Omental fat pad (tissue), 4 donors: Measurements from ENCODE around the gene FANCC. TPM values are rescaled to one million over a fixed set of nuclear protein-coding genes. Genes with fewer than 3 reads are reported as not detected.

Source experiments
- ATAC-seq: fragments of 150-250 bp; one replicate; pipeline ENCODE4 v1.9.1; 2016; ENCODE audit warnings: mild to moderate bottlenecking, moderate library complexity; ENCODE audit not compliant: low FRiP score
- DNase-seq: peaks from one replicate; pipeline ENCODE4 v3.0.0-alpha.2; 2019; ENCODE audit warnings: low spot score
- total RNA-seq, 4 donors: library from RNA; depleted of rRNA; stranded (reverse); fragments of >200 nt; gene quantifications; one replicate each; pipeline ENCODE4 v1.1.0, GENCODE V29; 2016
- TF ChIP-seq, protein P1 (sequence below), 3 donors: fragments of 450-650 bp; IDR thresholded peaks; one replicate each; pipeline ENCODE4 v1.5.1; 2016 to 2017; ENCODE audit warnings: antibody characterized with exemption in 3 of 3, mild to moderate bottlenecking in 3 of 3, moderate library complexity in 2 of 3

Gene FANCC
- total RNA-seq, 4 donors from 2014 or later, result 4.6 to 6.8 (median 6.1) TPM

DNA sequence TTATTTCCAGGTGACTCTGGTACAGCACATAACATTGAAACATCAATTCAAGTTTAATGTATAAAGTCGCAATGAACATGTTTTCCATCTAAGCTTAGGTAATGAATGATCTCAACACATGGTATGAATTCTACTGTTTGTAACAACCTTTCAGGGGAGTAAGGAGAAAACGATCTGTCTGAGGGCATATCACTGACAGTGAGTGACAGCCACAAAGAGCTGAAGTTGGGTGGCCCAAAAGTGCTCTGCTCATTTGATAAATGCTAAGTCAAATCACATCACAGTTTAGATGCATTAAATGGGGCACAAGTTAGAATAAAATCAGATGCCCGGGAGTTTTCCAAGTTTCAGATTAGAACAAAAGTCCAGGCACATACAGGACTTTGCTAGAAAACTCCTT lies 1.2 kb downstream of the FANCC start:
- DNase-seq (no peak), ATAC-seq (no peak)
- TF ChIP-seq, protein P1, sequence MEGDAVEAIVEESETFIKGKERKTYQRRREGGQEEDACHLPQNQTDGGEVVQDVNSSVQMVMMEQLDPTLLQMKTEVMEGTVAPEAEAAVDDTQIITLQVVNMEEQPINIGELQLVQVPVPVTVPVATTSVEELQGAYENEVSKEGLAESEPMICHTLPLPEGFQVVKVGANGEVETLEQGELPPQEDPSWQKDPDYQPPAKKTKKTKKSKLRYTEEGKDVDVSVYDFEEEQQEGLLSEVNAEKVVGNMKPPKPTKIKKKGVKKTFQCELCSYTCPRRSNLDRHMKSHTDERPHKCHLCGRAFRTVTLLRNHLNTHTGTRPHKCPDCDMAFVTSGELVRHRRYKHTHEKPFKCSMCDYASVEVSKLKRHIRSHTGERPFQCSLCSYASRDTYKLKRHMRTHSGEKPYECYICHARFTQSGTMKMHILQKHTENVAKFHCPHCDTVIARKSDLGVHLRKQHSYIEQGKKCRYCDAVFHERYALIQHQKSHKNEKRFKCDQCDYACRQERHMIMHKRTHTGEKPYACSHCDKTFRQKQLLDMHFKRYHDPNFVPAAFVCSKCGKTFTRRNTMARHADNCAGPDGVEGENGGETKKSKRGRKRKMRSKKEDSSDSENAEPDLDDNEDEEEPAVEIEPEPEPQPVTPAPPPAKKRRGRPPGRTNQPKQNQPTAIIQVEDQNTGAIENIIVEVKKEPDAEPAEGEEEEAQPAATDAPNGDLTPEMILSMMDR (IDR thresholded peaks at IDR 0.05), result no peak

DNA sequence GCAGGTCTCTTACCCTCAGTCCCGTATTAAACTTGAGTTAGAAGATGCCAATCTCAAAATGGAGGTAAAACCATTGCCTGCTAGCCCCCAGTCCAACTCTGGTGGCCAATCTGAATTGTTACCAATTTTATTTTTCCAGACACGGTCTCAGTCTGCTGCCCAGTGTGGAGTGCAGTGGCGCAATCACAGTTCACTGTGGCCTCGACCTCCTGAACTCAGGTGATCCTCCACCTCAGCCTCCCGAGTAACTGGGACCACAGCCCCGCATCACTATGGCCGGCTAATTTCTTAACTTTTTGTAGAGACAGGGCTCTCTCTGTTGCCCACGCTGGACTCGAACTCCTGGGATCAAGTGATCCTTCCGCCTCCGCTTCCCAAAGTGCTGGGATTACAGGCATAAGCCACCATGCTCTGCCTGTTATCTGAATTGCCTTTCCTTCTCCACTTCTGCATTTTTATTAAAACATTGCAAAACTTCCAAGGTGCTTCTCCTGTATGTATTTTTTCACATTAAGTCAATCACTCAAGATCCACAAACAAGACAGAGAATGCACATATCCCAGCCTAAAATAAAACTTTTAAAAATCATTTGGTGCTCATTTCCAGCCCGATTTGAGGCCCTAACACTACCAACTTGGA lies 2.3 kb downstream of the FANCC start:
- no peak for ATAC-seq

DNA sequence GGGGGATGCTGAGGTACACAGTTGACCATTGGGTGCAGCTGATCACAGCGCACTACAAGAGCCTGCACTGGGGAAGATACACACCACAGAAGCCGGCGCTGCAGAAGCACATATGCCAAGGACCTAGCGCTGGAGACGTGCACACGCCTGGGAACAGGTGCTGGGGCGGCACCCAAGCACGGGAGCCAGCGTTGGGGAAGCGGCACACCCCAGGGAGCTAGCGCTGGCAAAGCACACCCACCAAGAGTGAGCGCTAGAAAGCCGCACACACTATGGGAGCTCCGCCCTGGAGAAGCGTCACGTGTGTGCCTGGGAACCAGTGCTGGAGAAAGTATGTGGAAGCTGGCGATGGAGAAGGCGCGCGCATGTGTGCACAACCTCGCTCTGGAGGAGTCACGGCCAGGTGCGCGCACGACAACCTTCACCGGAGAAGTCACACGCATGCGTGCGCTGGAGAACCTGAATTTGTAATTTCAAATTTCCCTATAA lies 4.5 kb downstream of the FANCC start:
- DNase-seq, result peak; percentile 35
- peak; percentile 67 for ATAC-seq
- TF ChIP-seq, protein P1 (IDR thresholded peaks at IDR 0.05), result no peak

More for the DNA sequence above, 2.3 kb downstream of the FANCC start:
- TF ChIP-seq, protein P1 (IDR thresholded peaks at IDR 0.05), result no peak
- DNase-seq, result no peak

DNA sequence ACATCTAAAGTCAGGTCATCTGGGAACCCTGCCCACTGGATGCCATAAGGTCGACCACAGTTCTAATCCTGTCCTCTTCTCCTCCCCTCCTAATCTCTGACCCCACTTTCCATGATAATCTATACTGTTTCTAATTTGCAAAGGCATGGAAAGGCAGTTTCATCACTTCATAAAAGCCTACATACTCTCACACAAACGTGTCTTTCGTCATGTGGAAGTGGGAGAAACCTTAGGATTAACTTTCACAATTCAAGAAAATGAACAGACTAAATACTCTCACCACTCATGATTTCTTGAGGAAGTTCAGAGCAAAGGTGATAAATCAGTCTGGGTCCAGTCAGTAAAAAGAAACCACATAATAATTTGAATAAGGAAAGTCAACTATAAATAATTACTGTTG lies 5.5 kb downstream of the FANCC start:
- TF ChIP-seq, protein P1 (IDR thresholded peaks at IDR 0.05), result no peak
- no peak for ATAC-seq
- DNase-seq, result no peak

DNA sequence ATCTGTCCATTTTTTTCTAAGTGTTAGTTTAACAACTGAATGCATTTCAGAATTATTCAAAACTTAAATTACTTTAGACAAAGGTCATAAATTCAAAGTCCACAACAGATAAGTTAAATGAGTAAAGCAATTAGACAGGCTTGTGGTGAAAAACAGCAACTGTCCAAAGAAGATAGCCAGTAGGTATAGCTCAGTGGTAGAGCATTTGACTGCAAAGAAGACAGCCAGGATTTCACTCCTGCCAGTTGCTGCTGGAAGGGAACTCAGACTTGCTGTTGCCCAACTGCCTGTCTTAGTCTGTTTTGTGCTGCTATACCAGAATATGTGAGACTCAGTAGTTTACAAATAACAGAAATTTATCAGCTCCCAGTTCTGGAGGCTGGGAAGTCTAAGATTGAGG lies 10.0 kb downstream of the FANCC start:
- TF ChIP-seq, protein P1 (IDR thresholded peaks at IDR 0.05), result no peak
- ATAC-seq (no peak), DNase-seq (no peak)

DNA sequence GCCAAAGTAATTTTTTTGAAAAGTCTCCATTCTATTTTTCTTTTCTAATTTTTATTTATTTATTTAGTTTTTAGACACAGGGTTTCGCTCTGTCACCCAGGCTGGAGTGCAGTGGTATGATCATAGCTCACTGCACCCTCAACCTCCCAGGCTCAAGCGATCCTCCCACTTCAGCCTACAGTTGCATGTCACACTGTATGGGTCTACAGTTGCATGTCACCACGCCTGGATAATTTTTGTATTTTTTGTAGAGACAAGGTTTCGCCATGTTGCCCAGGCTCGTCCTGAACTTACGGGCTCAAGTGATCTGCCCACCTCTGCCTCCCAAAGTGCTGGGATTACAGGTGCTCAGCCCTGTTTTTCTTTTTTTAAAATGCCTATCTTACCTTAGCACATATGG lies 10.7 kb downstream of the FANCC start:
- TF ChIP-seq, protein P1 (IDR thresholded peaks at IDR 0.05), result no peak
- DNase-seq (no peak), ATAC-seq (no peak)
